ENCODE measurements around the gene ADPRHL1.

Gene ADPRHL1

GRCh38 chr13:113419531-113420193 is 33.6 kb downstream of the ADPRHL1 start:
- no peak for TF ChIP-seq CTCF (IDR thresholded peaks at IDR 0.05; ENCODE audit: insufficient read depth, missing control alignments)
- no peak for DNase-seq (ENCODE audit: insufficient read length, low spot score)
- FAIRE-seq = no peak

- DNase-seq (ENCODE audit: insufficient read length, low spot score) (no peak), FAIRE-seq (no peak)
- no peak for TF ChIP-seq CTCF (IDR thresholded peaks at IDR 0.05; ENCODE audit: insufficient read depth, missing control alignments)
Observed at GRCh38 chr13:113418722-113419049, 34.6 kb downstream of the ADPRHL1 start.

GRCh38 chr13:113417836-113418721 is 35.2 kb downstream of the ADPRHL1 start:
- DNase-seq (ENCODE audit: insufficient read length, low spot score) (no peak), FAIRE-seq (no peak)
- no peak for TF ChIP-seq CTCF (IDR thresholded peaks at IDR 0.05; ENCODE audit: insufficient read depth, missing control alignments)

GRCh38 chr13:113417008-113417751 is 36.1 kb downstream of the ADPRHL1 start:
- no peak for TF ChIP-seq CTCF (IDR thresholded peaks at IDR 0.05; ENCODE audit: insufficient read depth, missing control alignments)
- DNase-seq (ENCODE audit: insufficient read length, low spot score) (no peak), FAIRE-seq (no peak)

GRCh38 chr13:113415825-113416224 is 37.5 kb downstream of the ADPRHL1 start:
- FAIRE-seq (no peak), DNase-seq (ENCODE audit: insufficient read length, low spot score) (no peak)
- TF ChIP-seq CTCF (IDR thresholded peaks at IDR 0.05; ENCODE audit: insufficient read depth, missing control alignments) = no peak

- no peak for FAIRE-seq
- TF ChIP-seq CTCF (IDR thresholded peaks at IDR 0.05; ENCODE audit: insufficient read depth, missing control alignments) = no peak
- no peak for DNase-seq (ENCODE audit: insufficient read length, low spot score)
Observed at GRCh38 chr13:113415032-113415431, 38.3 kb downstream of the ADPRHL1 start.
